Muscle of back (tissue), 11 donors: Measurements from ENCODE around the gene ZNRF3. TPM values are rescaled to one million over a fixed set of nuclear protein-coding genes. Genes with fewer than 3 reads are reported as not detected.
A peak's percentile ranks its signal among the peaks of the same experiment; 100 is the strongest.
"Not testable (repeated sequence)": the region's sequence is repeated elsewhere in the genome, so short reads cannot be mapped to it uniquely, and the experiment has no call there.

ENCODE experiments used
- DNase-seq, 3 donors: peaks; one replicate each; pipeline versions ENCODE4 v3.0.0 to v3.0.0-alpha.2; 2013
- polyA plus RNA-seq, 10 donors: library from polyadenylated mRNA; unstranded; fragments of 120-200 nt; gene quantifications; one replicate each; pipeline ENCODE4 v1.2.1, GENCODE V29; 2013; ENCODE audit not compliant: insufficient read length in 10 of 10

ZNRF3 gene
- polyA plus RNA-seq, 10 donors: 7.6 to 11.3 (median 9.0) TPM

DNA sequence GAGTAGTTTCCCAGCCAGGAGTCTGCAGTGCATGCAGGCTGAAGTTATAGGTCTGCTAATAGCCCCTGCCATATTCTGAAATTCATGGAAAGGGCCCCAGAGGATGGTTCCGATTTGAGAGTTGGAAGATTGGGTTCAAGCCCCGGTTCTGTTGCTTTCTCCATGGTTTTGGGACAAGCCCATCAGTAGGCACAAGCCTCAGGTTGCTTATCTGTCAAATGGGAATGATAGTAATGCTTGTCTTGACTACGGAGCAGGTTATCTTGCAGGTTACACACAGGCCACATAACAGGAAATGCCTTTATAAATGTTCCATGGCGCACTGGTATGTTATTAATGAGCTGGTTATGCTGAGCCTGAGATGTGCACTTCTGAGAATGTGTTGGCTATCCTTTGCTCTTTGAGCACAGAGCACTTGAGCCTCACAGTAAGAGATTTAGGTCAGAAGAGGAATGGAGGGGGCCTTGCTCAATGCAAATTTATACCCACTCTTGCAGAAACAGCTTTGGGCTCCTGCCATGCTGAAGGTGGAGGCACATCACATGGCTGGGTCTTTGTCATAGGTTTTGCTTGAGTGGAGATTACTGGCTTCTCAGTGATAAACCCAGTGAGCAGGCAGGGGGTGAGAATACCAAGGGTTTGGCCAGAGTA is 47.1 kb downstream of the ZNRF3 start:
- DNase-seq: no peak

DNA sequence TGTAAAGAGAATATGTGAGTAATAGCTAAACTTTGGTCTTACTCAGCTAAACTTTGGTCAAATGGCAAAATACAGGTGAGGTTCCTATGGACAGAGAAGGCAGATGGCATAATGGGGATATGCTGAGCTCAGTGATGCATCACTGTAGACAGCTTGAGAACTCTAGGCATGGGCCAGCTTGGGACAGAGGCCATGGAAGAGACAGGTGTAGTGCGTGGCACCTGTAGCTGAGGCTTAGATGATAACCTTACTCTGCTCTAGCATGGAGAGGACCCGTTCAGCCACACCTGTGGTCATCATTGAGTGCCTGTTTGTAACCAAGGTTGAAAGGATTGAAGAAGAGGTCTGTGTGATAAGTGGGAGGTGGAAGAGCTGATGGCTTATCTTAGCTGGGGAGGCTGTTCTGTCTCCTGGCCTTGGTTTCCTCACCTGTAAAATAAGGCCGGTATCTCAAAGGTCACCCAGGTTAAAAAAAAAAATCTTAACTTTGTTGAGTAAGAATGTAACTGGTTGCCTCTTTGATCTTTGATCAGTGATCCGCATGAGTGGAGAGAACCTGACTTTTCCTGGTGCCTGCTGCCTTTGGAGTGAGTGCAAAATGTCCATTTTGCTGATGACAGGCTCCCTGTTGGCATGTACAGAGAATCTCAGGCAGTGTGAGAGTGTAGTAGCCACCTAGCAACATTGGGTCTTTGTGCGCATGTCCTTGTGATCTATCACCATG is 48.6 kb downstream of the ZNRF3 start:
- DNase-seq: no peak

DNA sequence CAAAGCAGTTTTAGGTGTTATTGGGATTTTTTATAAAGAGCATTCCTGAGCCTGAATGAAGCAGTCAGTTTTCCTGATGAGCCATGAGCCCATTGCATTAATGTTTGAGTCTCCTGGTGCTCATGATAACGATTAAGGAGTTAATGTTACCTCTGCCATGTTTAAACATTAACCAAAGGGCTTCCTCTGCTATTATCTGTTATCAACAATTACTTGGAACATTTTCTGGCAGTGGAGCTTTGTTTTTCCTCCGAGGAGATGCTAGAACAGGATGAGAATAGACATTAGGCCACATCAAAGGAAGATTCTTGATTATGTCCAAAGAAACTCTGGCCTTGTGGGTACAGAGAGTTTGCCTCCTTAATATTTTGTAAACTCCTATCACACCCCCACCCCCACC is 49.9 kb downstream of the ZNRF3 start:
- no peak for DNase-seq

DNA sequence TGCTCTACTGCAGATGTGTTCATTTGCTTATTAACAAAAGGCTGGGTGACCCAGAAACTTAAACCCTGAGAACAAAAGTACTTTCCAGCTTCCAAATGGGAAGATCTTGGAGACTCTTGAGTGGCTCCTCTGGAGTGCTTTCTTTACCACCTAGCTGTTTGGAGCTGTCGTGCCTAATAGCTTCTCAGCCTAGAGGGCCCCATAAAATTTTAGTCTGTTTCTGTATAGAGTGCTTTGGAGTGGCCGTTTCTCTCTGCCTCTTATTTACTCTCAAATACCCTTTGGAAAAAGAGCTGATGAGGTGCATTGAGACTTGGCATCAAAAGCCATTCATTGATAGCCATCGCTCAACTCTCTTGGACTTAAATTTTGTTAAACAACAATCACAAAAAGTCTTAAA is 50.7 kb downstream of the ZNRF3 start:
- no peak for DNase-seq

DNA sequence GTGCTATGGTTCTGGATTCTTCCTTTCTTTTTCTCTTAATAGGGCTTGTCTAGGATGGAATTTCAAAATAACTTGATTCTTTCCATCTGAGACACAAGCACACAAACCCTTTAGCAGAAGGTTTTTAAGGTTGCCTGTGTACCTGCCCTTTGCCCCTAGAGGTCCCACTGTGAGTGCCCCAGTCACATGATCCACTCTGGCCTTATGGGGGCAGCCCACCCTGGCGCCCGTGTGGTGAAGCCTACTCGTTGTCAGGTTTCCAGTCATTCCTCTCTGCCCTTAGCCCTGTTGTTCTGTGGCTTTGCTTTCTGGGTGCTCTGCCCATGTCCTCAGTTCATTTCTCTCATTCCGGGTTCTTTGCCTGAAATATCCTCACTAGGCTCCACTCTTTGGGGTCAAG is 51.8 kb downstream of the ZNRF3 start:
- no peak for DNase-seq

DNA sequence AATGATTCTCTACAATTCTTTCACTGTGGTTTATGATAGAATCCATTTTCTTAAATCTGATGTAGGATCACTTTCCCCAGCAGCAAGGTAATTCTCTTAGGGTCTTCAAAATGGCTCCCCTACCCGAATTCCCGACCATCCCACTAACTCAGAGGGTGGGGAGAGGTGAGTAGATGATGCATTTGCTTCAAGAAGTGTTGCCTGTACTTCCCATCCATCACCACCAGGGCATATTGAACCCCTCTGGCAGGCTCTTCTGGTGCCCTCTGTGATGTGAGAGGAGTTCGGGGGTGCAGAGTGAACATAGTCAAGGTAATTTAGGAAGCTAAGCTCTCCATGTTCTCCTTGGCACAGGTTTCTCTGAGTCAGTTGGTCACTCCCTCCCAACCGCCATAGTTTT is 52.3 kb downstream of the ZNRF3 start:
- no peak for DNase-seq

DNA sequence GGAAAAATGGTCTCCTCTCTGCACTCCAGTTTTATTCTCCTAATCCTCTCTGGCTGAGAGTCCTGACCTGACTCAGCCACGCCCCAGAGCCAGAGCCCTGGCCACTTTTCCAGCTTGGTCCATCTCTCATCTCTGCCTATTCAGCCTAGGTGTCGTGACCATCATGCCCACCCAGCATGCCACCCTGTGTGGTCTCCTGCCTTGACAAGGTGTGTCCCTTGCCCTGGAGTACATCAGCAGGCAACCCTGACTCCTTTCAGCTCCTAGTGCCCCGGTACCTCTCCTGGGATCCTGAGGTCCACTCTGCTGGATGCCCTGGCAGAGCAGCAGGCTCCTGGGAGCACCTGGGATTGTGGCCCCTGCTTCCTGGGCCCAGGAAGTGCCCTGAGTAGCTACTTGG is 52.8 kb downstream of the ZNRF3 start:
- DNase-seq: no peak

DNA sequence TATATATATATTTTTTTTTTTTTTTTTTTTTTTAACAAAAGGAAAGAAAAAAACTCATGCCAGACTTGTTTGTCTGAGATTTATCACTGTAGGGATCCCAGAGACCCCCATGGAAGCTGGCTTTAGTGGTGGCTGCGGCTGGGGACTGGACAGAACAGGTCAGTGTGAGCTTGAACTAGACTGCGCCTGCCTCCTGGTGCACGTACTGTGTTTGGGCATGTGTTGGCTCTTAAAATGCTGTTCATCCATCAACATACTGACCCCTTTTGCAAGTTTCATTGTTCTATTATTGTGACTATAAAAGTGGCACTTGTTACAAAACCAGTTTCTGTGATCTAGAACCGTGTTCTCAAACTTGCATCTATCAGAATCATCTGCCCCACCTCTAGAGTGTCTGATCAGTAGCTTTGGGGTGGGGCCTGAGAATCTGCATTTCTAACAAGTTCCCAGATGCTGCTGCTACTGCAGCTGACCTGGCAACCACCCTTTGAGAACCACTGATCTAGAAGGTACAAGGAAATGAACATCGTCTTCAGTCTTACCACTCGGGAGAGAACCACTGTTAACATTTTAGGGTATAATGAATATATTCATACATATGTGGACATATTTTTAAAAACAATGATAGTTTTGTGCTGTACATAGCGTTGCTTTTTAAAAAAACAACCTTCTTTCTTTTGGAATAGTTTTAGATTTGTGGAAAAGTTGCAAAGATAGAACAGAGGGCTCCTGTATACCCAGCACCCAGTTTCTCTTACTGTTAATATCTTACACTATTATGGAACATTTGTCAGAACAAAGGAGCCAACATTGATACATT is 54.0 kb downstream of the ZNRF3 start:
- DNase-seq: no peak

DNA sequence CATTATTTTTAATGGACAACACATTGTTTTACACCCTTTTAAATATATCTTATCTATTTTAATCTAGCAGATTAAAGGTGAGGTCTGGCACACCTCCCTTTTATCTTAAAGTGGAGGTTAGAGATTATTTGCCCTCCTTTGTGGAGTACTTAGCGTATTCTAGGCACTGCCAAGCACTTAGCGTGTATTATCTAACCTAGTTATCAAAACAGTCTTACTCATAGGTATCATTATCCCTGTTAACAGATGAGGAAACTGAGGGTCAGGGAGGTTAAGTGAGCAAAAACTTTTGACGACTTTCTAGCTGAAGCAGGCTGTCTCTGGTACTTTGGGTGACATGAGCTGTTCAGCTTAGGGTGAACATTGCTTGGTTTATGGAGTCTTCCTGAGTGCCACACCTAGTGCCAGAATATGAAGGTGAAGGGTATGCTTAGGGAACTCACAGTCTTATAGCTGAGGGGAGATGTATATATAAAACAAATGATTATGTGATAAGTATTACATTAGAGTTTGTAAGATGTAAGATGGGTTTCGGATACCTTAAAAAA is 55.0 kb downstream of the ZNRF3 start:
- no peak for DNase-seq

DNA sequence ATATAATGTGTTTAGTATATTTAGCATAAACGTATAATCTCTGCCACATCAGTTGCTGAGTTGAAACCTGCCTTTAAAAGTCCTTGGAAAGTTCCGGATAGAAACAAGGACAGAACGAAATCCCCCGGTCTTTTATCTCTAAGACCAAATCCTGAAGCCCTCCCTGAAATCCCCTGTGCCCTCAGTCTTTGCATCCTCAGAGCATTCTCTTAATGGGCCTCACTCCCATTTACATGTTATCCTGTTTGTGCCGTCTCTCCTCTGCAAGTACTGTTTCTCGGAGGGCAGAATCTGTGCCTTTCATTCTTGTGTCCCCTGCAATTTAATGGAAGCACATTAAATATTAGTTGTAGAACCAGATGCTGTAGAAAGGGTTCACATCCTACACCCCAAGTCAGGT is 56.0 kb downstream of the ZNRF3 start:
- no peak for DNase-seq

DNA sequence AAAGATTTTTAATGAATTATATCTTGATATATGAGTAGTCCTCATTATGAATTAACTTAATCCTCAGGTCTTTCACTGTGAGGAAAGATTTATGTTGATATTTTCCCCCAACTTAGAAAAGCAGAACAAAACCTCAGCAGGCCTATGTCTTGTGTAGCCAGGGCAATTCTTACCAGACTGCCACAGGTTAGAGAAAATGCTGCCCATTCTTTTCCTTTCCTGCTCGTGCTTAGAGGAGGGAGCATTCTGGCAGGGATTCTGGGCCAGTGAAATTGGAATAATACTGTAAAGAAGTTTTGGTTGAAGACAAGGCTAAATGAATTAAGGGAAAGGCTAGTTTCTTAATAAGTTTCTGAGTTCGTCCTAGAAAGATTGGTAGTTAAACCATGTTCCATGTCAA is 56.6 kb downstream of the ZNRF3 start:
- DNase-seq: no peak

DNA sequence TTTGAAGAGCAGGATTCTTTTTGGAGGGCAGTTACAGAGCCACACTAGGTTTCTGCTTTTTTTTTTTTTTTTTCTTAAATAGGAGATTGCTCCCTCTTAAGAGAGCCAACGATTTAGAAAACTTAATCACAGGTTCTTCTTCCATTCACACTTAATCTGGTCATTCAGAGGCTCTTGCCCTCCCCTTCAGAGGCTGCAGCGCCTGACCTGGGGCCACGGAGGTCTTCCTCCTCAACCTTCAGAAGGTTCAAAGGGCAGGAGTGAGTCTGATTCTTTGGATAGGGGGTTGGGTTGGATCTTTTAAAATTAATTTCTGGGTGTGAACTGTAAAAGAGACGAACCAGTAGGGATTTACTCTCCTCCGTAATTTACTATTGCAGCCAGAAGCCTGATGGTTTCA is 57.1 kb downstream of the ZNRF3 start:
- no peak for DNase-seq

DNA sequence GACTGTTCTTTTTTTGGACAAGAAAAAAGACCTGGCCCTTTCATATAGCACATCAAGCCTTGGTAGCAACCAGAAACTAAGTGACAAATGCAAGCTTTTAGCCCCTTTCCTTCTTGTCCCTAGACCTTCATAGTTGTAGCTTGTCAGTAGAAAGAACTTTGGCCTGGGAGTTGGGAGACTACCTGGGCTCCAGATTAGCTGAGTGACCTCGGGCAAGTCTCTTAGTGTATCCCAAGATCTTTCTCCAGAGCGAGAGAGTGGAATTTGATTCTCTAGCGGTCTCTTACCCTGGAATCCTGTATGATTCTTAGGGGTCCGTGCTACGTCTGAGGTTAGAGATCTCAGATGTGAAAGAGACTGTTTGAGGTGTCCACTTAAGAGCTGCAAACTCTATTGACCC is 59.0 kb downstream of the ZNRF3 start:
- no peak for DNase-seq

DNA sequence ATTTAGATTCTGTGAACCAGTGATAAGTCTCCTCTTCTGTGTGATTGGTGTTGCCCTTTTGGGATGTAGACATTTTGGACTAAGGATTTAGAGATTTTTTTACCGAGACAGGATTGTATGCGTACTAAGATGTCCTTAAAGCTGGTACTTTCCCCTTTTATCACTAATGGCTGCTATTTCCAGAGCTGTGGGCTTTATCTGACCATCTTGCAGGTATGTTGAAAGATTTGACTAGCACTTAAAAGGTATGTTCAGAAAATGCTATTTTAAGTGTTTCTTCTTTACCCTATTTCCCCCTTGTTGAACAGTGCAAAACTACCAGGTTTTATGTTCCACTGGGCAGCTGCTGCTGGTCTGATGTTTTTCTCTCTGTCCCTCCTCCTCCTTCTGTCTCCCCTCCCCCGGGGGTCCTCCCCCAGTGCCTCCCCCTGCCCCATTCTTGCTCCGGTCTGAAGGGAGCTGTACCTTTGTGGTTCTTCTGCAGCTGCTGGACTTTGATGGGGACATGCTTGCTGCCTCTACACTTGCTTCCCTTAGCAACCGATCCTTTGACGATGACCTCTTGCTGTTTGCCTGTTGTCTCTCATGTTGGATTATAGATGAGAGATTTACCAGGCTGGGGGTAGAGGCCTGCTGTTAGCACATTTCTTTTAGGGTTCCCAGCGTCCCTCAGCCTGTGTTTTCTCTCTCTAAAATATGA is 59.6 kb downstream of the ZNRF3 start:
- DNase-seq: peak in 1 of 3 donors; percentile 24

DNA sequence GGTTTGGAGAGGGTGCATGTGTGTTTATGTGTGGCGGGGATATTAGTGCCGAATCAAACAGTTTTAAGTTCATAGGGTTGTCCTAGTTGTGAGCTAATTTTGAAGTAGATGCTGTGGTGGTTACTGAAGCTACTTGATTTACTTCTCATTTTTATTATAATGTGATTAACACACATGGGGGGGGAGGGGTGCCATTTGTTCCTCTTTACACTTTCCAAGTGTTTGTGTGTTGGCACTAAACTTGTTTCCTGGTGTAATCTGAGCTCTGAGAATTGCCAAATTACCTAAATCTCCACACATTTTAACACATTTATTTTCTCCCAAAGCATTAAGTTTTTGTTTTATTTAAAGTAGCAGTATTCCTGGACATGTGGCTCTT is 60.1 kb downstream of the ZNRF3 start:
- no peak for DNase-seq

DNA sequence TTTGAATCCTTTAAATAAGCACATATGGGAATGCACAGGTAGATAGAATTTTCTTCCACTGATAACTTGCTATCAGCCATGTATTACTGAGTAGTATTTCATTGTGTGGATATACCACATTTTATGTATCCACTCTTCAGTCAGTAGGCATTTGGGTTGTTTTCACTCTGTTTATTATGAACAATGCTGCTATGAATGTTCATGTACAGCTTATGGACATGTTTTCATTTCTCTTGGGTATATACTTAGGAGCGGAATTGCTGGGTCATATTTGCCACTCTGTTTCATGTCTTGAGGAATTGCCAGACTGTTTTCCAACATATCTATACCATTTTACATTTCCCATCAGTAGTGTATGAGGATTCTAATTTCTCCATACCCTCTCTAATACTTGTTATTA is 63.8 kb downstream of the ZNRF3 start:
- no peak for DNase-seq

DNA sequence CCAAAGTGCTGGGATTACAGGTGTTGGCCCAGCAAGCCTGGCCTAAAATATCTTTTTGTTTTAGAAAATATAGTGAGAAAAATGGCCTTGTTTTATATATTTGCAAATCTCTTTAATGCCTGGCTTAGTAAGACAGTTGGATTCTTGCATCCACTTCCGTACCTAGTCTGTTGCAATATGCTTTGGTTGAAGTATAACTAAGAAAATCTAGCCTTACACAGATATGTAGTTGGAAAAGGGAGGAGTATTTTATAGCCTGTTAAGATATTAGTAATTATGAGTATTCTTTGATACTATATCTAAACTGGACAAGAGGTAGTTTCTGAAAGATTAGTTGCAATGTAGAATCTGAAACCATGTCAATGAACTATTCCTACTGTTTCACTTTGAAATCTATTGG is 65.1 kb downstream of the ZNRF3 start:
- DNase-seq: no peak

DNA sequence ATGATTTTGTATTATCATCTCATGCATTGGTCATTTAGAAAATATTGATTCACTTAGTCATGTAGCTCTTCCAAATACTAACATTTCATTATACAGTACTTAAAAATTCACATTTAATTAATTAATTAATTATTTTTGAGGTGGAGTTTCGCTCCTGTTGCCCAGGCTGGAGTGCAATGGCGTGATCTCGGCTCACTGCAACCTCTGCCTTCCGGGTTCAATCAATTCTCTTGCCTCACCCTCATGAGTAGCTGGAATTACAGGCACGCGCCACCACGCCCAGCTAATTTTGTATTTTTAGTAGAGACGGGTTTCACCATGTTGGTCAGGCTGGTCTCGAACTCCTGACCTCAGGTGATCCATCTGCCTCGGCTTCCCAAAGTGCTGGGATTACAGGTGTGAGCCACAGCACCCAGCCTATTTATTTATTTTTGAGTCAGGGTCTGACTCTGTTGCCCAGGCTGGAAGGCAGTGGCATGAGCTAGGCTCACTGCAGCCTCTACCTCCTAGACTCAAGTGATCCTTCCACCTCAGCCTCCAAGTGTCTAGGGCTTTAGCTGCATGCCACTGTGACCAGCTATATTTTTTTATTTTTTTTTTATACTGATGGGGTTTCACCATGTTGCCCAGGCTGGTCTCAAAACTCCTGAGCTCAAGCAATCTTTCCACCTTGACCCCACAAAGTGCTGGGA is 65.6 kb downstream of the ZNRF3 start:
- not testable (repeated sequence) for DNase-seq

DNA sequence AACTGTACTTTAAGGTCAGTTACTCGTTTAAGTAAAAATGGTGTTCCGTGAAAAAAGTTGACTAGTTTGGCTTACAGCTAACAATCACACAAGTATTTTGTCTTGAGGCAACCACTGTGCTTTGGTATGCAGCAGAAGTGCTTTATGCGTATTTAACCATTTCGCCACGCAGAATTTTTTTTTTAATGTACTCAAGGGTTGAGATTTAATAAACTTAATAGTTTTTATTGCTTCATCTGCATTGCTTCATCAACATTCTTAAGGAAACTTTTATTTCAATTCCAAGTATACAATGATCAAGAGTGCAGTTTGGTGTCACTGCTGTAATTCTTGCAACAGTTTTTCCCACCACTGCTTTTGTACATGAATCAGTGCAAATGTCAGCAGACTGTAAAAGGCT is 66.4 kb downstream of the ZNRF3 start:
- no peak for DNase-seq

DNA sequence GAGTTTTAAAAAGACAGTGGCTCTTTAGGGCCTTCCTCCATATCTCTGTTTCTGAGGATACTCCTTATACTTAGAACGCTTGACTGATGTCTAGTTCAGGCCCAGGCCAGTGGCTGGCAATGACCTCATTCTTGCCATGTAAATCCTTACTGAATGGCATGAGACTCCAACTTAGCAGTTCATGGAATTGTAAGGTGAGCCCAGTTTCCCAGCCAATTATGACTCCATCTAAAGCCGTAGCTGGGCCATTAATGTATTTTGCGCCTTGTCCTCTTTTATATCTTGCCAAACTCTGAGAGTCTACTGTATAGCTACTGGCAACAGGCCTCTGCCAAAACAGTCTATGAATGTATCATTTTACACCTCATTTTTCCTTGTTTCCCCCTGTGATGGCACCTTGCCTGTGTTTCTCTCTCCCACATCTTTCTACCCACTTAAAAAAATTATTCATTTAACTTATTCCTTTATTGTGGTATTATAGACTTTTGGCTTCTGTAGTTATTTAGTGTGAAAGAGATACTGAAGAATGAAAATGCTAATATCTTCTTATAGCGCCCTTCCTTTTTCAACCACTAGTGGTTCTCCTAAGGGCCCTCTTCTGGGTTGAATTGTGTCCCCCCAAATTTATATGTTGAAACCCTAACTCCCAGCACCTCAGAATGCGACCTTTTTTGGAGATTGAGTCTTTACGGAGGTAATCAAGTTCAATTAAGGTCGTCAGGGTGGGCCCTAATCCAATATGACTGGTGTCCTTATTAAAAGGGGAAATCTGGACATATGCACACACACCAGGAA is 67.4 kb downstream of the ZNRF3 start:
- DNase-seq: peak; percentile 27 to 63 (median 43)

DNA sequence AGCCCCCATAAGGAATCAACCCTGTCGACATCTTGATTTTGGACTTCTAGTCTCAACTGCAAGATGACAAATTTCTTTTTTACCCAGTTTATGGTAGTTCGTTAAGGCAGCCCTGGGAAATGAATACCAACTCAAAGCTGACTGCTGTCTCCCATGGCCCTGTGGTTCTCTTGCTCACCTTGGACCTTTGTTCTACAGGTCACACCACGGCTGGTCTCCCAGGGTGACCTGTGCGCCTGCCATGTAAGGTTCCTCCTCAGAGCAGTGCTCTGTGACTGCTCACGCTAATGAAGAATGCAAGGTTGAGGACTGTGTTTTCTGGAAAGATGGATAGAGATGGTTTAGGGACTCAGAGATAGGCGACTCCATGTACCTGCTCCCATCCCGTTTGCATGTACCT is 68.2 kb downstream of the ZNRF3 start:
- DNase-seq: no peak
